HUES64 (cell line): ENCODE measurements around the gene SRC.

Experiments
- H3K27ac ChIP-seq: 2 replicates; pipeline ENCODE4 v1.7.0; 2013; ENCODE audit warnings: low read depth, low read length, inconsistent platforms
- H3K27me3 ChIP-seq: 2 replicates; pipeline ENCODE4 v1.6.1; 2013; ENCODE audit warnings: mild to moderate bottlenecking, low read length; ENCODE audit not compliant: insufficient read depth
- H3K36me3 ChIP-seq: 2 replicates; pipeline ENCODE4 v1.6.1; 2013; ENCODE audit warnings: mild to moderate bottlenecking, low read length; ENCODE audit not compliant: insufficient read depth
- H3K4me1 ChIP-seq: 2 replicates; pipeline ENCODE4 v1.6.1; 2013; ENCODE audit warnings: mild to moderate bottlenecking, low read length, moderate library complexity; ENCODE audit not compliant: insufficient read depth
- H3K4me3 ChIP-seq: 2 replicates; pipeline ENCODE4 v1.5.1; 2013; ENCODE audit warnings: mild to moderate bottlenecking, low read length, moderate library complexity
- H3K9ac ChIP-seq: 2 replicates; pipeline ENCODE4 v1.6.1; 2013; ENCODE audit warnings: mild to moderate bottlenecking, low read depth, low read length
- H3K9me3 ChIP-seq: 2 replicates; pipeline ENCODE4 v1.6.1; 2013; ENCODE audit warnings: low read depth, low read length; ENCODE audit not compliant: insufficient read depth
- WGBS: fragments of 150-250, 120-280 bp; methylation state at CpG from one replicate; pipeline ENCODE4 v1.1.7; 2013; ENCODE audit warnings: missing lambda C conversion rate; 5-methylcytosine and 5-hydroxymethylcytosine counted together

SRC gene

GRCh38 chr20:37359836-37360235, 13.9 kb downstream of the SRC start:
- no peak overlapping the region for H3K27ac ChIP-seq
- 98% methylated on average over 5 of the region's 5 CpGs for WGBS
- no peak overlapping the region for H3K4me3 ChIP-seq
- no peaks in the 10 kb centered on the region for H3K9me3 ChIP-seq
- H3K9ac ChIP-seq = no peak overlapping the region
- no peaks in the 10 kb centered on the region for H3K36me3 ChIP-seq
- no peaks in the 10 kb centered on the region for H3K27me3 ChIP-seq
- no peaks in the 10 kb centered on the region for H3K4me1 ChIP-seq

- H3K9me3 ChIP-seq = no peaks in the 10 kb centered on the region
- no peak overlapping the region for H3K27ac ChIP-seq
- no peak overlapping the region for H3K4me3 ChIP-seq
- no peaks in the 10 kb centered on the region for H3K4me1 ChIP-seq
- peaks cover 6% of the 10 kb centered on the region for H3K36me3 ChIP-seq
- 95% methylated on average over 6 of the region's 6 CpGs for WGBS
- H3K27me3 ChIP-seq = no peaks in the 10 kb centered on the region
- no peak overlapping the region for H3K9ac ChIP-seq
Observed at GRCh38 chr20:37360391-37361115, 14.6 kb downstream of the SRC start.

GRCh38 chr20:37361336-37361735, 15.4 kb downstream of the SRC start:
- WGBS = 94% methylated on average over 8 of the region's 8 CpGs
- Histone ChIP-seq H3K27me3 (no peaks in the 10 kb centered on the region), H3K9me3 (no peaks in the 10 kb centered on the region), H3K4me3 (no peak overlapping the region), H3K27ac (no peak overlapping the region), H3K4me1 (no peaks in the 10 kb centered on the region), H3K36me3 (peaks cover 14% of the 10 kb centered on the region), H3K9ac (no peak overlapping the region)

- Histone ChIP-seq H3K4me3 (no peak overlapping the region), H3K27ac (no peak overlapping the region), H3K36me3 (peaks cover 21% of the 10 kb centered on the region), H3K4me1 (no peaks in the 10 kb centered on the region), H3K9ac (no peak overlapping the region), H3K27me3 (no peaks in the 10 kb centered on the region), H3K9me3 (no peaks in the 10 kb centered on the region)
- 94% methylated on average over 7 of the region's 10 CpGs for WGBS
Observed at GRCh38 chr20:37362231-37362792, 16.4 kb downstream of the SRC start.

- Histone ChIP-seq H3K9ac (no peak overlapping the region), H3K9me3 (no peaks in the 10 kb centered on the region), H3K4me1 (no peaks in the 10 kb centered on the region), H3K36me3 (peaks cover 21% of the 10 kb centered on the region), H3K27ac (no peak overlapping the region), H3K4me3 (no peak overlapping the region), H3K27me3 (no peaks in the 10 kb centered on the region)
- WGBS = 92% methylated on average over 9 of the region's 9 CpGs
Observed at GRCh38 chr20:37362821-37363220, 16.9 kb downstream of the SRC start.

- Histone ChIP-seq H3K9ac (no peak overlapping the region), H3K36me3 (peaks cover 21% of the 10 kb centered on the region)
- WGBS = 92% methylated on average over 21 of the region's 24 CpGs
Observed at GRCh38 chr20:37363221-37364012, 17.5 kb downstream of the SRC start.

GRCh38 chr20:37364013-37364926, 18.3 kb downstream of the SRC start:
- WGBS = 92% methylated on average over 21 of the region's 21 CpGs
- H3K4me1 ChIP-seq = no peaks in the 10 kb centered on the region
- H3K36me3 ChIP-seq = peaks cover 21% of the 10 kb centered on the region
- H3K9me3 ChIP-seq = no peaks in the 10 kb centered on the region
- no peaks in the 10 kb centered on the region for H3K27me3 ChIP-seq
- H3K4me3 ChIP-seq = no peak overlapping the region
- H3K27ac ChIP-seq = no peak overlapping the region
- no peak overlapping the region for H3K9ac ChIP-seq

More at GRCh38 chr20:37363221-37364012, 17.5 kb downstream of the SRC start:
- Histone ChIP-seq H3K27me3 (no peaks in the 10 kb centered on the region), H3K27ac (no peak overlapping the region), H3K9me3 (no peaks in the 10 kb centered on the region), H3K4me1 (no peaks in the 10 kb centered on the region), H3K4me3 (no peak overlapping the region)

- Histone ChIP-seq H3K9ac (no peak overlapping the region), H3K4me3 (no peak overlapping the region), H3K9me3 (no peaks in the 10 kb centered on the region), H3K27me3 (no peaks in the 10 kb centered on the region), H3K27ac (no peak overlapping the region), H3K36me3 (peaks cover 21% of the 10 kb centered on the region), H3K4me1 (no peaks in the 10 kb centered on the region)
- WGBS = 90% methylated on average over 3 of the region's 3 CpGs
Observed at GRCh38 chr20:37364927-37365272, 19.0 kb downstream of the SRC start.

- WGBS = 93% methylated on average over 6 of the region's 6 CpGs
- Histone ChIP-seq H3K36me3 (peaks cover 21% of the 10 kb centered on the region), H3K4me1 (no peaks in the 10 kb centered on the region), H3K27ac (no peak overlapping the region), H3K27me3 (no peaks in the 10 kb centered on the region), H3K9me3 (no peaks in the 10 kb centered on the region), H3K4me3 (no peak overlapping the region), H3K9ac (no peak overlapping the region)
Observed at GRCh38 chr20:37365760-37366638, 20.1 kb downstream of the SRC start.

- no peaks in the 10 kb centered on the region for H3K4me1 ChIP-seq
- no peaks in the 10 kb centered on the region for H3K9me3 ChIP-seq
- no peak overlapping the region for H3K4me3 ChIP-seq
- H3K9ac ChIP-seq = no peak overlapping the region
- H3K27me3 ChIP-seq = no peaks in the 10 kb centered on the region
- no peak overlapping the region for H3K27ac ChIP-seq
- peaks cover 21% of the 10 kb centered on the region for H3K36me3 ChIP-seq
- 88% methylated on average over 2 of the region's 2 CpGs for WGBS
Observed at GRCh38 chr20:37366743-37367142, 20.8 kb downstream of the SRC start.
